DOHH2 (cell line): Measurements from ENCODE around the gene AFG3L2.

Experiments used
- CTCF ChIP-seq: fragments of 200-600 bp; sonication (generic); IDR thresholded peaks from one replicate; pipeline ENCODE4 v1.5.1; 2014; ENCODE audit warnings: antibody characterized with exemption, mild to moderate bottlenecking, low read depth, low read length; ENCODE audit not compliant: poor library complexity, severe bottlenecking
- EZH2phosphoT487 ChIP-seq: fragments of 200-600 bp; sonication (generic); IDR thresholded peaks from 2 replicates; pipeline ENCODE4 v1.6.1; 2017; ENCODE audit warnings: borderline replicate concordance, mild to moderate bottlenecking, antibody characterized with exemption, low read length, moderate library complexity, mixed read lengths

- TF ChIP-seq CTCF = no peak
- no peak for TF ChIP-seq EZH2phosphoT487
Measured at GRCh38 chr18:12283666-12284065, 93.4 kb downstream of the AFG3L2 start.
